NCI-H2171 (cell line): ENCODE measurements around the gene PXK.
A peak's percentile ranks its signal among the peaks of the same experiment; 100 is the strongest.

Experiments
- DNase-seq: peaks from one replicate; lab custom pipeline; 2025; lab: John Stamatoyannopoulos, UW

PXK gene

GRCh38 chr3:58384381-58385090 lies 51.8 kb downstream of the PXK start:
- DNase-seq = no peak

- DNase-seq = no peak
Measured at GRCh38 chr3:58386626-58387365, 54.1 kb downstream of the PXK start.

- DNase-seq = no peak
Measured at GRCh38 chr3:58387650-58388546, 55.2 kb downstream of the PXK start.

GRCh38 chr3:58388550-58389091 lies 55.9 kb downstream of the PXK start:
- DNase-seq = no peak

DNA sequence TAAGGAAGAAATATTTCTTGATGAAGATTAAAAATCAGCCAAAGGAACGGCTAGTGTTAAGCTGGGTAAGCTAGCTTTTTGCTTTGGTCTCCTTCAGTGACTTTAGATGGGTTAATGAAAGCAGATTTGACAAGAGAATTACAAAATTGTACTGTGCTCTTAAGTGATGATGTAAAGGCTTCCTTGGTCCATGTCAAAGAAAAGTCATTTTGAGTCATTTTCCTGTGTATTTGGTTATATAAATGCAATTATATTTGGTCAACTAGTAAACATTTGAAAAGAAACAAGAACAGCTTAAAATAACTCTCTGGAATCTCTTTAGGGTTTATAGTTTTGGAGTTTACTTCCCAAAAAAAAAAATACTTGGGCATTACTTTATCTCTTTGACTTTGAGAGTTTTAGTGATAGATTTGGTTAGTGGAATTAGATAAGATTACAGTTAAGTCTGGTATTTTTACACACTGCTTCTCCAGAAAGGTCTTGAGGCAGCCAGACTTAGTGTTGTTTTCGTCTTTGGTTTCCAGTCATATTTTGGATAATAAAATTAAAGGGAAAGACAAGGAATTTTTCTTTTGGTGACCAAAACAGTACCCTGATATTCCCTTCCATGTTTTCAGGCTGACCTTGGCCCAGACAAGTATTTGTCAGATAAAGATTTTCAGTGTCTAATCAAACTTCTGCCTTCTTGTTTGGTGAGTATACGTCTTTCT lies 58.6 kb downstream of the PXK start:
- no peak for DNase-seq

- no peak for DNase-seq
Measured at GRCh38 chr3:58392181-58392580, 59.5 kb downstream of the PXK start.

DNA sequence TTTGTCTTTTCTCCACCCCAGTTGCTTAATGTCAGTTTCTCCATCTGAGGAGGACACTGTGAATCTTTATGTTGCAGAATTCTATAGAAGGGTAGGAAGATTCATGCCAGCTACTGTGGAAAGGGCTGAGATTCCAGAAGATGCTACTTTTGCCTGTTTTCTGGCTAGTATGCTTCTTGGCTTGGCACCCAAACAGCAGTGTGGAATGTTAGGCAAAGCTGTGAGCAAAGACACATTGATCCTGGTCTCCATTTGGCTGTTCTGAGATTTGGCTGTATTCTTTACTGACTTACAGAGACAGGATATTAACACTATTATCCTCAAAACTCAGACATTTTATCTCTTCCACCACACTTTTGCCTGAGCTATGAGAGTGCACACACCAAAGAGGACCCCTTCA lies 61.6 kb downstream of the PXK start:
- DNase-seq = no peak

DNA sequence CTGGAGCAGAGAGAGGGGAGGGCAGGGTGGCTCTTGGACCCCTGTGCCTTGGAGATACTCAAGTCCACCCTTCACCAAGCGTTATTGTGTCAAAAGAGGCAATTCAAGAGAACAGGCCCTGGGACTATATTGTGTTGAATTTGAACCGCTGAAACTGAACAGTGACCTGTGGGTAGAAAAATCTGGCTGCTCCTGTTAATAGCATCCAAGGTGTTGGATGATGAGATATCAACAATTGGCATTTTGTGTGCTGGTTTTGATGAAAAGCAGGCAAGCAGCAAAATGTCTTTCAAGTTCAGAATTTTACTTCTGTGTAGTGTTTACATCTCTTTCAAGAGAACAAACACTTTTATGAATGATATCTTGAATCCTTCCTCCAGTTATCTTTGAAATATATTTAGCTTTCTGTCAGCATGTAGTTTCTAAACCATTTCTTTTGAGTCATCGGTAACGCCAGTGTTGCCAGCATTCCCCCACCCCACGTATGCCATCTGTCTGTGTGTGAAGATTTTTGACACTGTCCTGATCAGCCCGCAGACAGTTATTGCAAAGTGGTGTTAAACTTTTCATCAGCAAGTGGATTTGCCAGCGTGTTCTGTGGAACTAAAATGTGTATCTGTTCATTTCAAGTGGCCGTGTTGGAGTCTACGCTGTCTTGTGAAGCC lies 66.1 kb downstream of the PXK start:
- DNase-seq = no peak

DNA sequence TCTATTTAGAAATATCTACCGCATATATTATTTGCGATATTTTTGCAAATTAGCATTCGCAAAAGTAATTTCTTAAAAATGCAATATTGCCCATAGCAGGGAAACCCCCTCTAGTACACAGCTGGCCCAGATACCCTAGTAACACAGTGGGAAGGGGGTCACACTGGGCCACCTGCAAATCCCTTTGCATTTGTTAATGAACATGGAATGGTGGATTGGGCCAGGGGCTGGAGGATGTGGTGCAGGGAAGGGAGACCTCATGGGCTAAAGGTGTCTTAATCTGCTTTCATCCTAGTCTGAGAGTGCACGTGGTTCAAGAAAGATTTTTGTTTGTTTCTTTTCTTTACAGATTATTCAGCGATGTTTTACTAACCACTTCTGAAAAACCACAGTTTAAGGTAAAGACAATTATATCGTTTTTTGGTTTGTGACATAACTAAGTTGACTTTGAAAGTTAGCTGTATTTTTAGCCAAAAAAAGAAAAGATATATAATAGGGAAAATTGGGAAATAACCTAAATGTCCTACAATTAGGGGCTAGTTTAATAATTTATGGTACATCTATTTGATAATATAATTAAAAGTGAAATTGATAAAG lies 70.9 kb downstream of the PXK start:
- no peak for DNase-seq

DNA sequence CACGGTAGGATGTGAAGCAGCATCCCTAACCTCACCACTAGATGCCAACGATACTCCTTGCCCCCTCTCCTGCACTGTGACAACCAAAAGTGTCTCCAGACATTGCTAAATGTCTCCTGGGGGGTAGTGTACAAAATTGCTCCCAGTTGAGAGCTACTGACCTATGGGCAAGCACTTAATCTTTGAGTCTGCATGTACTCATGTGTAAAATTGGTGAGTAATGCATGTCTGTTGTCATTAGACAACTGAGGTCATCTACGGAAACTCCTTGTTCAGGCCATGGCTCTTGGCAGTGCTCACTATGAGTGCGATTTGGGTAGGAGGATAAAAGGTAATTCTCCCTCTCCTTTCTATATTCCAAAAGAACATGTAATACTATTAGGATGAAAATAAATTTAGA lies 71.7 kb downstream of the PXK start:
- DNase-seq = no peak

GRCh38 chr3:58408906-58409305 lies 76.2 kb downstream of the PXK start:
- DNase-seq = no peak

- DNase-seq = no peak
Measured at GRCh38 chr3:58409663-58410062, 77.0 kb downstream of the PXK start.

- DNase-seq = no peak
Measured at GRCh38 chr3:58411036-58411435, 78.3 kb downstream of the PXK start.

GRCh38 chr3:58411851-58412830 lies 79.4 kb downstream of the PXK start:
- DNase-seq = no peak

DNA sequence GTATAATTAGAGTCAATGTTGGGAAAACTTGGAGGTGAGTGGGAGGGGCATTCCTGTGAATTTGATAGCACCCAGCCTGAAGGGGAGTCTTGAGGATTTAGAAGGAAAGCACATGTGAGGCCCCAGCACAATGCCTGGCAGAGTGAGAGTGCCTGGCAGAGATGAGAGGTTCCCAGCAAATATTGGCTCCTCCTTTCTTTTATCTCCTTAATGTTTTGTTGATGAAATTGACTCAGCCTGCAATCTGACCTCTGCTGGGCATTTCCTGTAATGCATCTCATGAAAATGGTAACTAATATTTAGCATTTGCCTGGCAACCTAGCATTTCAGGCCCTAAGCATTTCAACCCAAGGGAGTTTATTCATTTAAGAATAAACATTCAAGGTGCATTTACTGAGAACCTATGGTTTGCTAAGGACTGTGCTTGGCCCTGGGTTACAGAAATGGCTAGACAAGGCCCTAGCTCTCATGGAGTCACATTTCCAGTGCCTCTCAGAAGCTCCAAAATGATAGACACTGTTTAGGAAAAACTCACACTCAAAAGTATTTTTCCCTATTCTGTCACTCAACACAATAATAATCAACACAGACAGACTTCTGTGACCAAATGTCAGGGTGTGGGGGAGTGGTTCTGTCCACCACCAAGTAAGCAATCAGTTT lies 82.0 kb downstream of the PXK start:
- DNase-seq = peak; percentile 7

GRCh38 chr3:58416191-58416590 lies 83.5 kb downstream of the PXK start:
- DNase-seq = no peak

DNA sequence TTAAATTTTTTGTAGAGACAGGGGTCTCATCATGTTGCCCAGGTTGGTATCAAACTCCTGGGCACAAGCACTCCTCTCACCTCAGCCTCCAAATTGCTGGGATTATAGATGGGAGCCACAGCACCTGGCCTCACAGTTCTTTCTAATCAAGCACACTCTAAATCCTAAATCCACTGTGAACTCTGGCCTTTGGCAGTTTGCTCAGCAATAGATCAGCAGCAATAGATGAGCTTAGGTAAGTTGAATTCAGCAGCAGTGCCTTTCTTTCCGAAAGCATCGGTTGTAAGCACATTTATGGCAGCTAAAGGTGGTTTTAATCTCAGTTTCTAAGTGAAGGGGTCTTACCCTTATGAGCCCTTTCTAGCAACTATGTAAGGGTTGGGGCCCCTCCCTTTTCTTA lies 84.4 kb downstream of the PXK start:
- no peak for DNase-seq

GRCh38 chr3:58418227-58418626 lies 85.5 kb downstream of the PXK start:
- DNase-seq = no peak
